ENCODE results near the gene ACER1.
"Not testable (repeated sequence)": the region's sequence is repeated elsewhere in the genome, so short reads cannot be mapped to it uniquely, and the experiment has no call there.

Gene ACER1

DNA sequence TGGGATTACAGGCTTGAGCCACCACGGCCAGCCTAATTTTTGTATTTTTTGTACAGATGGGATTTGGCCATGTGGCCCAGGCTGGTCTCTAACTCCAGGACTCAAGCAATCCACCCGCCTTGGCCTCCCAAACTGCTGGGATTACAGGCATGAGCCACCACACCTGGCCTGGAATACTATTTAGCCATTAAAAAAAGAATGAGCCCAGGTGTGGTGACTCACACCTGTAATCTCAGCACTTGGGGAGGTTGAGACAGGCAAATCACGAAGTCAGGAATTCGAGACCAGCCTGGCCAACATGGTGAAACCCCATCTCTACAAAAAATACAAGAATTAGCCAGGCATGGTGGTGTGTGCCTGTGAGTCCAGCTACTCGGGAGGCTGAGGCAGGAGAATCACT lies 17.8 kb downstream of the ACER1 start:
- not testable (repeated sequence) for H3K9me3 ChIP-seq (ENCODE audit: control insufficient read depth, low read length)

DNA sequence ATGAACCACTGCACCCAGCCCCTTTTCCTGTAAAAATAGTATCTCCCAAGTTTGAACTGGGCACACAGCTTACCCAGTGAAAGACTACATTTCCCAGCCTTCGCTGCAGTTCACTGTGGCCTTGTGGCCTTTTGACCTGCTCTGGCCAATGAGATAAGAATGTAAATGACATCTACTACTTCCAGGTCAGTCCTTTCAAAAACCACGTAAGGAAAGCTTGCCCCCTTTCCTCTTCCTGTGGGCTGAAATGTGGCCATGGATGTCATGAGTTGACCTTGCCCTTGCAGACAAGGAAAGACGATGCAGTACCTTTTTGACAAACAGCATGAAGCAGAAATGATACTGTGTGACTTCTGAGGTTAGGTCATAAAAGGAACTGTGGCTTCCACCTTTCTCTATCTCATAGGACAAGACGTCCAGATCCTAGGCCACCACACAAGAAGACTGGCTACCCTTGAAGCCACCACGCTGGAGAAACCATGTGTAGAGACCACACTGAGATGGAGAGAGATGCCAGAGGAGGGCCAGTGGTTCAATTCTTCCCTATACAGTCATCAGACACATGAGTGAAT lies 19.9 kb downstream of the ACER1 start:
- no peaks in the 10 kb centered on the region for H3K9me3 ChIP-seq (ENCODE audit: control insufficient read depth, low read length)
- no peak overlapping the region for H3K9ac ChIP-seq (ENCODE audit: low read length)
- H3K4me1 ChIP-seq (ENCODE audit: control insufficient read depth, insufficient read depth, low read length) = no peaks in the 10 kb centered on the region
- H3K4me3 ChIP-seq (ENCODE audit: low read length) = no peak overlapping the region
- no peaks in the 10 kb centered on the region for H3K36me3 ChIP-seq (ENCODE audit: control insufficient read depth, insufficient read depth, low read length)
- peaks cover 4% of the 10 kb centered on the region for H3K27me3 ChIP-seq (ENCODE audit: control insufficient read depth, insufficient read depth, low read length)

More for the DNA sequence above, 17.8 kb downstream of the ACER1 start:
- H3K4me1 ChIP-seq (ENCODE audit: control insufficient read depth, insufficient read depth, low read length); H3K27me3 ChIP-seq (ENCODE audit: control insufficient read depth, insufficient read depth, low read length); H3K4me3 ChIP-seq (ENCODE audit: low read length); H3K9ac ChIP-seq (ENCODE audit: low read length); H3K36me3 ChIP-seq (ENCODE audit: control insufficient read depth, insufficient read depth, low read length): not testable (repeated sequence)

DNA sequence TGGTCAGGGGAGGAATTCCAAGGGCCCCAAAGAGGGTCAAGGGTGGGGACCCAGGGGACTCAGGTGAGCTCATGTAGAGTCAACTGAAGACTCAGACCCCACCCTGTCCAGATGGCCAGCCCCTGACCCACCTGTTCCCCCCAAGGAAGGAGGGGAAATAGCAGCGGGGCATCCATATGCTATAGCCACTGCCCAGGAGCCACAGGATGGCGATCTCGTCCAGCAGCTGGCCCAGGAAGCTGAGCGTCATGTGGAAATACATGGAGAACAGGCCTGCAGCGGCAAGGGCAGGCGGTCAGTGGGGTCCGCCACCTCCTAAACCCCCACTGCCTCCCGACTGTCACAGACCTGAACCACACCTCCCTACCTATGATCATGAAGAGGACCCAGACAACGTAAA lies 21.4 kb downstream of the ACER1 start:
- Histone ChIP-seq H3K9ac (ENCODE audit: low read length) (no peak overlapping the region), H3K36me3 (ENCODE audit: control insufficient read depth, insufficient read depth, low read length) (no peaks in the 10 kb centered on the region), H3K9me3 (ENCODE audit: control insufficient read depth, low read length) (no peaks in the 10 kb centered on the region), H3K27me3 (ENCODE audit: control insufficient read depth, insufficient read depth, low read length) (peaks cover 4% of the 10 kb centered on the region), H3K4me1 (ENCODE audit: control insufficient read depth, insufficient read depth, low read length) (no peaks in the 10 kb centered on the region), H3K4me3 (ENCODE audit: low read length) (no peak overlapping the region)

DNA sequence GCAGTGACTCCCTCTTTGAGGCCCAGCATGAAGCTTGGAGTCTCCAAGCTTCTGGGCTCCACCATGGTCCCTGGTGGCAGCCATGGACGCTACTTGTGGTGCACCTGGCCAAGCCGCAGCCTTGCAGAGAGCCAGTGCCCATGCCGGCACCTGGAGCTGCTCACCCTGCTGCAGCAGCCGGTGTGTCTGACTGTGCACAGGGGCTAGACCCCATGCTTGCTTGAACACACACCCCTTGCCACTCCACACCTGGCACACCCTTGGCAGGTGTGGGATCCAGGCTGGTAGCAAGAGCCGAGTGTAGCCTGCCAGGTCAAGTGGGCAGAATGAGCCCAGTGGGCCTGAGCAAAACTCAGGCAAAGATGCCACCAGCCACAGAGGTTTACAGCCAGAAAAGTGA lies 35.0 kb downstream of the ACER1 start:
- no peaks in the 10 kb centered on the region for H3K9me3 ChIP-seq (ENCODE audit: control insufficient read depth, low read length)
- H3K4me1 ChIP-seq (ENCODE audit: control insufficient read depth, insufficient read depth, low read length) = no peaks in the 10 kb centered on the region
- H3K27me3 ChIP-seq (ENCODE audit: control insufficient read depth, insufficient read depth, low read length) = no peaks in the 10 kb centered on the region
- H3K36me3 ChIP-seq (ENCODE audit: control insufficient read depth, insufficient read depth, low read length) = no peaks in the 10 kb centered on the region
- H3K4me3 ChIP-seq (ENCODE audit: low read length) = no peak overlapping the region
- H3K9ac ChIP-seq (ENCODE audit: low read length) = no peak overlapping the region

DNA sequence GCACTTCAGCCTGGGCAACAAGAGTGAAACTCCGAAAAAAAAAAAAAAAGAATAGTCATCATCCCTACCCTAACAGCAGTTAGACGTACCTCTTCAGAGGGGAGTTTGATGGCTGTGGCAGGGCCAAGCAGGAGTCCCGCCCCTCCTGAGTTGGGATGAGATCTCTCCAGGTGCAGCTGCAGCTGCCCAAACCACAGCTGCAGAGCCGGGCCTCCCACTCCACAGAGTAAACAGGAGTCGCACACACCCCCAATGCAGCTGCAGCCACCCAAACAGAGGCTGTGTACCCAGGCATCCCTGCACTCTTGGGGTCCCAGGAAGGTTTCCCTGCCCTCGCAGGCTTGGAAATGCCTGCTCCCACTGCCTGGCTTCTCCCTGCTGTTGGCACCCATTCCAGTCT lies 36.2 kb downstream of the ACER1 start:
- H3K27me3 ChIP-seq (ENCODE audit: control insufficient read depth, insufficient read depth, low read length) = no peaks in the 10 kb centered on the region
- H3K36me3 ChIP-seq (ENCODE audit: control insufficient read depth, insufficient read depth, low read length) = no peaks in the 10 kb centered on the region
- H3K4me3 ChIP-seq (ENCODE audit: low read length) = no peak overlapping the region
- H3K9ac ChIP-seq (ENCODE audit: low read length) = no peak overlapping the region
- no peaks in the 10 kb centered on the region for H3K4me1 ChIP-seq (ENCODE audit: control insufficient read depth, insufficient read depth, low read length)
- peaks cover 9% of the 10 kb centered on the region for H3K9me3 ChIP-seq (ENCODE audit: control insufficient read depth, low read length)

DNA sequence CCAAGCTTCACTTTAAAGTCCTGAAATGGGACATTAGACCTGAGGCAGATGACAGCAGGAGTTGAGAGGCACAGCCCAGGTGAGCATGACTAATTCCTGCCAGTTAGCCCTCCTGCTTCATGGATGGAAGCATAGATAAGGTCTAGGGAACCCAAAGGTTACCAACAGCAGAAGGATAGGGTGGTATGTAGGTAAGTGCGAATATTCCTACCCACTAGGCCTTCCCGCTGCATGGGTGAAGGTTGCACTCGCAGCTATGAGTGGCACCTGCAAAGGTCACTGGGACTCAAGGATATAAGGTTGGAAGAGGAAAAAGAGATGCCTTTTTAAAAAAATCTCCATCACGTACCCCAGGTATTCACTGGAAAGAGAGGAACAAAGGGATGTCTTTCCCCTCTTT lies 41.4 kb downstream of the ACER1 start:
- Histone ChIP-seq H3K27me3 (ENCODE audit: control insufficient read depth, insufficient read depth, low read length) (no peaks in the 10 kb centered on the region), H3K9ac (ENCODE audit: low read length) (no peak overlapping the region), H3K4me1 (ENCODE audit: control insufficient read depth, insufficient read depth, low read length) (no peaks in the 10 kb centered on the region), H3K4me3 (ENCODE audit: low read length) (no peak overlapping the region), H3K9me3 (ENCODE audit: control insufficient read depth, low read length) (peaks cover 18% of the 10 kb centered on the region), H3K36me3 (ENCODE audit: control insufficient read depth, insufficient read depth, low read length) (no peaks in the 10 kb centered on the region)

DNA sequence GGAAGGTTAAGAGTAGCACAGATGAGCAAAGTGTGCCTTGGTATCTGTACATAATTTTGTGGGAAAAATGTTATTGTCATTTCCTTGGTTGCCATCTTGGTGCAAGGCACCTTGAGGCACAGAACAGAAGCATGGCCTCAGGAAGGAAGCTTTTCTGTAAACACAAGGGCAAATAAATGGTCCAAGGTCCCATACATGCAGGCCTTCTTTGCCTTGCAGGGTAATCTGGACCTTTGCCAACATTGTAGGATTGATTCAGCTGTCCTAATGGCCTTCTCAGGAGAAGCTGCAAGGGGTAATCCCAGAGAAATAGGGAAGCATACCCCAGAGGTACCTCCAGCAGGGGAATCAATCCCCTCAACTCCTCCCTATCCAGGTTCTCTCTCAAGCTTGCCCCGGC lies 44.7 kb downstream of the ACER1 start:
- H3K4me1 ChIP-seq (ENCODE audit: control insufficient read depth, insufficient read depth, low read length) = no peaks in the 10 kb centered on the region
- H3K4me3 ChIP-seq (ENCODE audit: low read length) = no peak overlapping the region
- H3K36me3 ChIP-seq (ENCODE audit: control insufficient read depth, insufficient read depth, low read length) = no peaks in the 10 kb centered on the region
- H3K9me3 ChIP-seq (ENCODE audit: control insufficient read depth, low read length) = peaks cover 25% of the 10 kb centered on the region
- no peak overlapping the region for H3K9ac ChIP-seq (ENCODE audit: low read length)
- no peaks in the 10 kb centered on the region for H3K27me3 ChIP-seq (ENCODE audit: control insufficient read depth, insufficient read depth, low read length)

DNA sequence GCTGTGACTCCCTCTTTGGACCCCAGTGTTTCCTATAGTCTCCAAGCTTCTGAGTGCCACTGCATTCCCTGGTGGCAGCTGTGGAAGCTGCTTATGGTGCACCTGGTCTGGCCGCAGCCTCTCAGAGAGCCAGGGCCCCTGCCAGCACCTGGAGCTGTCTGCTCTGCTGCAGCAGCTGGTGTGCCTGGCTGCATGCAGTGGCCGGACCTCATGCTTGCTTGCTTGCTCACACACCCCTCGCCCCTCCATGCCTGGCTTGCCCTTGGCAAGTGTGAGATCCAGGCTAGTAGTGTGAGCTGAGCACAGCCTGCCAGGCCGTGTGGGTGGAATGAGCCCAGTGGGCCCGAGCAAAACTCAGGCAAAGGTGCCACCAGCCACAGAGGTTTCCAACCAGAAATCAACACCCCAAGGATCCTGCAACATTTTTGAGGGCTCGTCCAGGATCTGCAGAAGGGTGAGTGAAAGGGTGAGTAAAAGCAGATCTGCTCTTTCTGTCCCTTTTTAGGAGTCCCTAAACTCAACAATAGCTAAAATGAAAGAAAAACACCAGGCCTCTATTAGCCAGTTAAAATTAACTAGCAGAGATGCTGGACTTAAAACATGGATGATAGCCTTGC lies 46.0 kb downstream of the ACER1 start:
- Histone ChIP-seq H3K4me1 (ENCODE audit: control insufficient read depth, insufficient read depth, low read length) (no peaks in the 10 kb centered on the region), H3K9me3 (ENCODE audit: control insufficient read depth, low read length) (peaks cover 16% of the 10 kb centered on the region), H3K9ac (ENCODE audit: low read length) (no peak overlapping the region), H3K27me3 (ENCODE audit: control insufficient read depth, insufficient read depth, low read length) (no peaks in the 10 kb centered on the region), H3K4me3 (ENCODE audit: low read length) (no peak overlapping the region), H3K36me3 (ENCODE audit: control insufficient read depth, insufficient read depth, low read length) (no peaks in the 10 kb centered on the region)

DNA sequence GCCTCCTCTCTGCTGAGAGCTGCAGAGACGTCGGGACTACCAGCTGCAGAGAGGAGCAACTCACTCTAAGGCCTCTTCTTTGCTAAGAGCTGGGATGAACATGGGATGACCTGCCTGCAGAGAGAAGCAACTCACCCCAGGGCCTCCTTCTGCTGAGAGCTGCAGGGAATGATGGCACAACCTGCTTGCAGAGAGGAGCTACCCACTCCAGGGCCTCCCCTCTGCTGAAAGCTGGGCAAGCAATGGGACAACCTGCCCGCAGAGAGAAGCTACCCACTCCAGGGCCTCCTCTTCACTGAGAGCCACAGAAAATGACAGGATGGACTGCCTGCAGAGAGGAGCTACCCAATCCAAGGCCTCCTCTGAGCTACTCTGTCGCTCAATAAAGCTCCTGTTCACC lies 46.7 kb downstream of the ACER1 start:
- Histone ChIP-seq H3K27me3 (ENCODE audit: control insufficient read depth, insufficient read depth, low read length) (no peaks in the 10 kb centered on the region), H3K9me3 (ENCODE audit: control insufficient read depth, low read length) (peaks cover 16% of the 10 kb centered on the region), H3K36me3 (ENCODE audit: control insufficient read depth, insufficient read depth, low read length) (no peaks in the 10 kb centered on the region), H3K9ac (ENCODE audit: low read length) (no peak overlapping the region), H3K4me1 (ENCODE audit: control insufficient read depth, insufficient read depth, low read length) (no peaks in the 10 kb centered on the region), H3K4me3 (ENCODE audit: low read length) (no peak overlapping the region)

DNA sequence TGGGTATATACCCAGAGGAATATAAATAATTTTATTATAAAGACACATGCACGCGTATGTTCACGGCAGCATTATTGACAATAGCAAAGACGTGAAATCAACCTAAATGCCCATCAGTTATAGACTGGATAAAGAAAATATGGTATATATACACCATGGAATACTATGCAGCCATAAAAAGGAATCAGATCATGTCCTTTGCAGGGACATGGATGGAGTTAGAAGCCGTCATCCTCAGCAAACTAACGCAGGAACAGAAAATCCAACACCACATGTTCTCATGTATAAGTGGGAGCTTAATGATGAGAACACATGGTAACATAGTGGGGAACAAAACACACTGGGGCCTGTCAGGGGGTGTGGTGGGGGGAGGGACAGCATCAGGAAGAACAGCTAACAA lies 51.0 kb downstream of the ACER1 start:
- H3K9ac ChIP-seq (ENCODE audit: low read length); H3K4me1 ChIP-seq (ENCODE audit: control insufficient read depth, insufficient read depth, low read length); H3K4me3 ChIP-seq (ENCODE audit: low read length); H3K36me3 ChIP-seq (ENCODE audit: control insufficient read depth, insufficient read depth, low read length); H3K27me3 ChIP-seq (ENCODE audit: control insufficient read depth, insufficient read depth, low read length): not testable (repeated sequence)
- H3K9me3 ChIP-seq (ENCODE audit: control insufficient read depth, low read length) = peaks cover 11% of the 10 kb centered on the region

DNA sequence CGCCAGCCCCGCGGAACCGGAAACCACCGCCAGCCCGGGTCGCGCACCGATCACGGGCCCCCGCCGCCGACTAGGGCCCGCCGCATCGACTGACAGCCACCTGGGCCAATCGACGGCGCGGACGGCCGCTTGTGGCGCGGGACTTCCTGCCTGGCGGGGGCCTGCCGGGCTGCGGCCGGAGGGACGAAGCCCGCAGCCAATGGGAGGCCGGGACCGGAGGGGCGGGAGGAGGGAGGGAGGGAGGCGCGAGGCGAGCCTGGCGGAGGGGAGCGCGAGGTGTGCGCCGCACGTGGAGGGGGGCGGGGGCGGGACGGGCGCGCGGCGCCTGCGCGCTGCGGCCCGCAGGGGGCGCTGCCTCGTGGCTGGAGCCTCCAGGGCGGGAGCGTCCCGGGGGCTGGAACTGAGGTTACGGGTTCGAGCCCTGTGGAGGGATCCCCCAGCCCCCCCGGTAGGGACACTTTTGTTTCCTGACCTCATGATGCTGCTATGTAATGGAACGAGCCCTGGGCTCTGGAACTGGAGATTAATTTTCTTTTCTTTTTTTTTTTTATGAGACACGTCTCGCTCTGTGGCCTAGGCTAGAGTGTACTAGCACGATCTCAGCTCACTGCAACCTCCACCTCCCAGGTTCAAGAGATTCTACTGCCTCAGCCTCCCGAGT lies 53.4 kb downstream of the ACER1 start, which contains the start of gene MLLT1:
TSS of gene MLLT1 (minus strand) at position 45 of the 661 bp plus-strand sequence. CDS start 191 bp downstream, outside the sequence.
- peak within 1 kb of the TSS; percentile 46 for H3K4me3 ChIP-seq (ENCODE audit: low read length)
- H3K9me3 ChIP-seq (ENCODE audit: control insufficient read depth, low read length) = no peaks in the 10 kb centered on the region
- H3K36me3 ChIP-seq (ENCODE audit: control insufficient read depth, insufficient read depth, low read length) = no peaks in the 10 kb centered on the region
- H3K9ac ChIP-seq (ENCODE audit: low read length) = peak within 1 kb of the TSS; percentile 84
- no peaks in the 10 kb centered on the region for H3K27me3 ChIP-seq (ENCODE audit: control insufficient read depth, insufficient read depth, low read length)
- peaks cover 24% of the 10 kb centered on the region for H3K4me1 ChIP-seq (ENCODE audit: control insufficient read depth, insufficient read depth, low read length)

DNA sequence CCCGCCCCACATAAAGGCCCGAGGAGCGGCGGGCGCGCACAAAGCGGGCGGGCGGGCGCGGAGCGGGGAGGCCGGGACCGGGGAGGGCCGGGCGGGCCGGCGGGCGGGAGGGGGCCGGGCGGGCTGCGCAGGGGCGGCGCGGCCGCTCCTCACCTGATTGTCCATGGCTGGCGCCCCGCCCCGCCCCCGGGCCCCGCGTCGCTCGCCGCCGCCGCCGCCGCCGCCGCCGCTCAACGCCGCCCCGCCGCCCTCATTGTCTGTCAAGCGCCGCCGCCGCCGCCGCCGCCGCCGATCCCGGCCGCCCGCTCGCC lies 53.8 kb downstream of the ACER1 start:
- Histone ChIP-seq H3K4me3 (ENCODE audit: low read length) (no peak overlapping the region), H3K9ac (ENCODE audit: low read length) (peak overlapping the region; percentile 84), H3K4me1 (ENCODE audit: control insufficient read depth, insufficient read depth, low read length) (peaks cover 29% of the 10 kb centered on the region), H3K27me3 (ENCODE audit: control insufficient read depth, insufficient read depth, low read length) (no peaks in the 10 kb centered on the region), H3K9me3 (ENCODE audit: control insufficient read depth, low read length) (no peaks in the 10 kb centered on the region), H3K36me3 (ENCODE audit: control insufficient read depth, insufficient read depth, low read length) (no peaks in the 10 kb centered on the region)
